Naive B cell (primary cell): Measurements from ENCODE around the gene COPB2. TPM values are rescaled to one million over a fixed set of nuclear protein-coding genes. Genes with fewer than 3 reads are reported as not detected.

ENCODE experiments used
- ATAC-seq, 2 donors: fragments of 150-1000 bp; cut with Tn5 transposase; 2 replicates each; pipeline ENCODE4 v1.10.0; 2021; ENCODE audit warnings: low read depth in 2 of 2, mild to moderate bottlenecking in 2 of 2, moderate library complexity in 2 of 2
- DNase-seq: peaks from one replicate; pipeline ENCODE4 v3.0.0; 2022
- H3K27ac Mint-ChIP-seq, 6 donors: one replicate each; pipeline ENCODE4 v1.8.0; 2020 to 2022; ENCODE audit warnings: mild to moderate bottlenecking in 6 of 6, mixed read lengths in 6 of 6, moderate library complexity in 5 of 6, inconsistent platforms in 2 of 6
- H3K27me3 Mint-ChIP-seq, 3 donors: one replicate each; pipeline ENCODE4 v1.8.0; 2021 to 2022; ENCODE audit warnings: mixed read lengths in 3 of 3, mild to moderate bottlenecking in 1 of 3
- H3K36me3 Mint-ChIP-seq, 2 donors: one replicate each; pipeline ENCODE4 v1.8.0; 2020 to 2022; ENCODE audit warnings: mixed read lengths in 2 of 2, inconsistent platforms in 1 of 2, mild to moderate bottlenecking in 1 of 2
- H3K4me1 Mint-ChIP-seq, 3 donors: one replicate each; pipeline ENCODE4 v1.8.0; 2020 to 2022; ENCODE audit warnings: mixed read lengths in 3 of 3, inconsistent platforms in 1 of 3, mild to moderate bottlenecking in 1 of 3, moderate library complexity in 1 of 3
- H3K4me3 Mint-ChIP-seq, 8 donors: one replicate each; pipeline ENCODE4 v1.8.0; 2020 to 2022; ENCODE audit warnings: mild to moderate bottlenecking in 8 of 8, mixed read lengths in 8 of 8, moderate library complexity in 8 of 8, inconsistent platforms in 2 of 8
- H3K9me3 Mint-ChIP-seq, 7 donors: one replicate each; pipeline ENCODE4 v1.8.0; 2020 to 2022; ENCODE audit warnings: mixed read lengths in 7 of 7, mild to moderate bottlenecking in 5 of 7, inconsistent platforms in 2 of 7, moderate library complexity in 1 of 7
- polyA plus RNA-seq, 6 donors: library from polyadenylated mRNA; unstranded; fragments of 300-500 nt; fragmentation: Illumina TruSeq; gene quantifications; one replicate each; pipeline ENCODE4 v1.2.3, GENCODE V29; 2021; ENCODE audit warnings: low read depth in 6 of 6

COPB2 gene
- polyA plus RNA-seq, 6 donors from 2014 or later, result 31.2 to 60.9 (median 46.2) TPM

DNA sequence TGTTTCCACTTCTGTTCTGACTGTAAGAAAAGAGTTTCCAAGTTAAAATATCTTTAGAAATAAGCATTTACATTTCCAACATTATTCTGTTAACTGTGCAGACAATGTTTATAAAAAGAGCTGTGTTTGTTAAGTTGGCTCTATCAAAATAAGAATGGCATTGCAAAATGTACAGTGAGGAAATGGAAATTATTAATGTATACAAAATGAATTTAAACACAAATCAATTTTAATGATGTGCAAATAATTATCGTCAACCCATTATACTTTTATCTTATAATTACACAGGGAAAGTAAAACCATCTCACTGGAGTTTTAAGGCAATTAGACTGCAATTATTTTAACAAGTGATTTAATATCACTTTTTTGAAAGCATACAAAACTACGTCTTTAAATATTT, 28.2 kb downstream of the COPB2 start:
- no peak overlapping the region for H3K4me3 Mint-ChIP-seq
- H3K27me3 Mint-ChIP-seq, result no peaks in the 10 kb centered on the region
- no peaks in the 10 kb centered on the region for H3K9me3 Mint-ChIP-seq
- ATAC-seq, result no peak
- peak overlapping the region in 1 of 6 donors; percentile 40 for H3K27ac Mint-ChIP-seq
- DNase-seq, result no peak
- H3K36me3 Mint-ChIP-seq, result peaks cover 35 to 48% of the 10 kb centered on the region in 2 donors
- H3K4me1 Mint-ChIP-seq, result peaks cover 0 to 6% (median 3%) of the 10 kb centered on the region in 3 donors

DNA sequence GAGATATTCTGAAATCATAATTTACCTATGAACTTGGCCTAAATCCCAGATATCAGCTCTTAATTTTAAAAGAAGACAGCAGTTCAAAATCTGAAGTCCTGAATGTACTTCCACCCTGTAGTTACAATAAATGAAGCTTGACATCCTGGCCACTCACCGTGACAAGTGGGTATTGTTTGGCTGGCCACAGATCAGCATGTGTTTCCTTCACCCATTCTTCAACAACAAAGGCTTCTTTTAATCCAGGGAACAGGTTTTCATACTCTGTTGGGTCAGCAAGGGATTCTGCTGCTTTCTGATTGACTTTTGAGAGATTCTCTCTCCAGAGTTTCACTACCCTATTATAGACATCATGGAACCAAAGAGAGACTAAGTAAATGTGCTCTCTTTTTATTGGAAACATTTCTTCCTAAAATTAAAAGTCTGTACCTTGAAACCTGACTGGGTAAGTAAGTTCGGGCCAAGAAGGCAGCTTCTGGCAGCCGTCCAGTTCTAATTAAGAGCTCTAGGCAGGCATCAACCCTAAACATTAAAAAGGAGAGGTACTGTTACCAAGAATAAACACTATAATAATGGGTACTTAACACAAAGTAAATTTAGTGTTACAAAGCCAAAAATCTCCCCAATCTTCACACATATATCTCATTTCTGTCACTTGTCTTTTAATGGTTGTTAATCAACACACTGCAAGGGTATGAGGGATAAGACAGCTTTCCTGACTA, 30.4 kb downstream of the COPB2 start:
- Mint-ChIP-seq H3K27ac (peak overlapping the region; percentile 24 to 80 (median 58)), H3K36me3 (peaks cover 31 to 38% of the 10 kb centered on the region in 2 donors)
- no peak for ATAC-seq

DNA sequence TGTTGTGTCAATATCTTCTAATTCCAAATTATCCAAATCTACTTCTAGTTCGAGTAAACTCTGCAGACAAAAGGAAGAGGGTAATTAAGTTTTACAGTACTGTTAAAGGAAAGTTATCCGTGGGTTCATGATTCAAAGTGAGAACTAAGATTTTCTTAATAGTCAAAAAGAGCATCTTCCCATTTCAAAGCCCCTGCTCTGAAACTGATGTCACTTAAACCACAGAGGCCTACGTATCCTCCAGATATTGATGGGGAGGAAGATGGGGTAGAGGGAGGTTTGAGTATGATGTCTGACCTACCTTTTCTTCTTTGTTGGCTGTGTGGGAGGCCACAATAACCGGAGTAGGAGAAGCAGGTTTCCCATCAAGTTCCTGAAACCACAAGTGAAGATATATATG, 31.5 kb downstream of the COPB2 start:
- H3K27me3 Mint-ChIP-seq, result no peaks in the 10 kb centered on the region
- DNase-seq (no peak), ATAC-seq (no peak)
- H3K4me1 Mint-ChIP-seq, result peaks cover 0 to 3% (median 0%) of the 10 kb centered on the region in 3 donors
- H3K36me3 Mint-ChIP-seq, result peaks cover 29 to 38% of the 10 kb centered on the region in 2 donors
- H3K4me3 Mint-ChIP-seq, result no peak overlapping the region
- H3K27ac Mint-ChIP-seq, result peak overlapping the region; percentile 33 to 67 (median 54)
- H3K9me3 Mint-ChIP-seq, result no peaks in the 10 kb centered on the region

More for the DNA sequence above, 30.4 kb downstream of the COPB2 start:
- Mint-ChIP-seq H3K9me3 (no peaks in the 10 kb centered on the region), H3K4me1 (peaks cover 0 to 3% (median 0%) of the 10 kb centered on the region in 3 donors), H3K27me3 (no peaks in the 10 kb centered on the region), H3K4me3 (no peak overlapping the region)
- DNase-seq, result no peak

DNA sequence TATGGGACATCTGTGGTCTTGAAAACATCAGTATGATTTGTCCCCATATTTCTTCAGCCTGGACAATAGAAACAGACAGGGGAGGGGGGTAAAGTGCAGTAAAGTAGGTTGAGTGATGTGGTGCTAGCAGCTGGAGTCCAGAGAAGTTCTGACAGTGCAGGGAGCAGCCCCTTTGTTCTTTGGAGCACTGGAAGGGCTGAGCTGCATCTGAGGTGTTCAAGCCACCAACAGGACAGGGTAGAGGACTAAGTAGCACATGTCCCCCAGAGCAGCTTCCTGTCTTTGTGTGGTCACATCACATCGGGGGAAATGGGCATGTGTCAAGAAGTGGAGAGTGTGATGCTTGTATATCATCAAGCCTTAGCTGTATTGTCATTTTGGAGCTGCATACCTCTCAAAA, 33.6 kb downstream of the COPB2 start:
- peaks cover 0 to 3% (median 0%) of the 10 kb centered on the region in 3 donors for H3K4me1 Mint-ChIP-seq
- H3K9me3 Mint-ChIP-seq, result no peaks in the 10 kb centered on the region
- H3K27me3 Mint-ChIP-seq, result no peaks in the 10 kb centered on the region
- DNase-seq (no peak), ATAC-seq (no peak)
- H3K4me3 Mint-ChIP-seq, result no peak overlapping the region
- peaks cover 22 to 45% of the 10 kb centered on the region in 2 donors for H3K36me3 Mint-ChIP-seq
- H3K27ac Mint-ChIP-seq, result peak overlapping the region in 4 of 6 donors; percentile 2 to 81 (median 4)

DNA sequence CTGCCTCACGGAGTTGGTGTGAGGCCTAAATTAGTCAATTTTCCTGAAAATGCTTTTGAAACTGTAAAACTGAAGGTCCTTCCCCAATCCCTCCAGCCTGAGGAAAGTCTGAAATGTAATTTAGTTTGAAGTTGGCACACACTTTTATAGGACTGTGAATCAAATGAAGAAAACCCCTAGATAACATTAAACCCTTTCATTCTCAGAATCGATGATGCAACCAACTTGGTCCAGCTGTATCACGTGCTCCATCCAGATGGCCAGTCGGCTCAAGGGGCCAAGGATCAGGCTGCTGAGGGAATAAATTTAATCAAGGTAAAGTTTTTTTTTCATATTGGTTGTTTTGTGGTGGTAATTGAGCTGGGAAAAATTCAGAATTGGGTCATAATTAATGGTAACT, 34.0 kb downstream of the COPB2 start:
- Mint-ChIP-seq H3K27ac (peak overlapping the region in 2 of 6 donors; percentile 4 to 81), H3K4me3 (no peak overlapping the region), H3K4me1 (peaks cover 0 to 3% (median 0%) of the 10 kb centered on the region in 3 donors), H3K27me3 (no peaks in the 10 kb centered on the region), H3K9me3 (no peaks in the 10 kb centered on the region), H3K36me3 (peaks cover 19 to 45% of the 10 kb centered on the region in 2 donors)
- ATAC-seq (no peak), DNase-seq (no peak)

DNA sequence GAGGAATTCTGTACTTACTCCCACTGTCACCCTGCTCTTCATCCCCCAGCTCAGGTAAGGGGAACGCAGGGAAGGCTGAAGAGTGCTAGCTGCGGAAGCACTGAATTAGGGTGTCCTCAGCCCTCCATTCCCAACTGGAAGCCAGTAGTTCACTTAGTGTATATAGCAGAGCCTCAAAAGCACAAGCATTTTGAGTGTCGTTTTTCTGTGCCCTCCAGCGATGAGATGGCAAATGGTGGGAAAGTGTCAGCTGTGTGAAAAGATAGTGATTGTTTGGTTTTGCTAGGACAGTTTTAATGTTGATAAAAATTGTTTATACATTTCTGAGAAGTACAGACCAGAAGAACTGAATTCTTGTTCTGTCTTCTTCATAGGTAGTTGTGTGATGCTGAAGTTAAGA, 34.8 kb downstream of the COPB2 start:
- peaks cover 16 to 36% of the 10 kb centered on the region in 2 donors for H3K36me3 Mint-ChIP-seq
- H3K4me3 Mint-ChIP-seq, result no peak overlapping the region
- no peak overlapping the region for H3K27ac Mint-ChIP-seq
- H3K27me3 Mint-ChIP-seq, result no peaks in the 10 kb centered on the region
- DNase-seq, result no peak
- peaks cover 0 to 3% (median 0%) of the 10 kb centered on the region in 3 donors for H3K4me1 Mint-ChIP-seq
- no peak for ATAC-seq
- no peaks in the 10 kb centered on the region for H3K9me3 Mint-ChIP-seq

DNA sequence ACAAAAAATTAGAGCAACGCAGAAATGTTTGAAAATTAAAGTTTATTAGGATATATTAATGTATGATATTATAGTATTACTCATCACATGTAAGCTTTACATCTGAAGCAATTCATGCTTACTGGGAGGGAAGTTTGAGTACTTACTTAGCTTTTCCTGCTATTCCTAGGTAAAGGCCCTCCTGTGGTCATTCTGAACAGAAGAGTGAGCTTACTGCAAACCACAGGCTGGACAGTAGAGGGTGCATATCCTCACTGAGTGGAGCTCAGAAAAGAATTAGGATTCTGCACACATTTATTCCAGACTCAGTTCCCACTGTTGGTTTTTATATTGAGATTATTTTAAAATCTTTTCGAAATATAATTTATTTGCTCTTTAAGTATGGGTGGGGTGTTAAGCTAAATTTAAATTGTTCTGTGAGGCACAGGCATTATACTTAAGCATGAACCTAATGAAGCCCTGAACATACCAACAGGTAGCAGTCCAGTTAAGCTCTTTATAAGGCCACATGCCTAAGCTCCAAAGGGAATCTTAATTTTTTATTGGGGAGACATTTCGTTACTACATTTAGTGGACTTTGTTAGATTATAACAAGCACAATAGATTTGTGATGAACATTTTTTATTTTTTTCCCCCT, 35.4 kb downstream of the COPB2 start:
- ATAC-seq (no peak), DNase-seq (no peak)
- peaks cover 15 to 35% of the 10 kb centered on the region in 2 donors for H3K36me3 Mint-ChIP-seq
- no peaks in the 10 kb centered on the region for H3K27me3 Mint-ChIP-seq
- H3K27ac Mint-ChIP-seq, result no peak overlapping the region
- no peaks in the 10 kb centered on the region for H3K9me3 Mint-ChIP-seq
- no peak overlapping the region for H3K4me3 Mint-ChIP-seq
- H3K4me1 Mint-ChIP-seq, result peaks cover 0 to 3% (median 0%) of the 10 kb centered on the region in 3 donors

DNA sequence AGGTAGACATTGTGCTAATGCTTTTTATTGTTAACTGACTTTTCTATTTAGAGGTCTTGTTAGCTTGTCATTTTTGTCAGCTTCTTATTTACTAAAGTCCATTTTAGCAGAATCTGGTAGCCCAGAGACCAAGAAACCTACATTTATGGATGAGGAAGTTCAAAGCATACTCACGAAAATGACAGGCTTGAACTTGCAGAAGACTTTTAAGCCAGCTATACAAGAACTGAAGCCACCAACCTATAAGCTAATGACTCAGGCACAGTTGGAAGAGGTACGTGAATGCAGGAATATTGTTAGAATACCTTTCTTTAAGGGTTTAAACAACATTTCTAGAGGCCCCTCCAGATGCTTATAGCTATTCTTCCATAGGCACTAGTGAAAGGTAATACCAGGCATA, 42.7 kb downstream of the COPB2 start:
- peaks cover 4 to 7% (median 5%) of the 10 kb centered on the region in 3 donors for H3K4me1 Mint-ChIP-seq
- ATAC-seq, result no peak
- H3K27ac Mint-ChIP-seq, result peak overlapping the region in 1 of 6 donors; percentile 20
- H3K27me3 Mint-ChIP-seq, result peaks cover 4 to 6% (median 5%) of the 10 kb centered on the region in 3 donors
- no peak for DNase-seq
- H3K4me3 Mint-ChIP-seq, result no peak overlapping the region
- H3K9me3 Mint-ChIP-seq, result peaks cover 0 to 9% (median 1%) of the 10 kb centered on the region in 7 donors
- peaks cover 12 to 27% of the 10 kb centered on the region in 2 donors for H3K36me3 Mint-ChIP-seq

DNA sequence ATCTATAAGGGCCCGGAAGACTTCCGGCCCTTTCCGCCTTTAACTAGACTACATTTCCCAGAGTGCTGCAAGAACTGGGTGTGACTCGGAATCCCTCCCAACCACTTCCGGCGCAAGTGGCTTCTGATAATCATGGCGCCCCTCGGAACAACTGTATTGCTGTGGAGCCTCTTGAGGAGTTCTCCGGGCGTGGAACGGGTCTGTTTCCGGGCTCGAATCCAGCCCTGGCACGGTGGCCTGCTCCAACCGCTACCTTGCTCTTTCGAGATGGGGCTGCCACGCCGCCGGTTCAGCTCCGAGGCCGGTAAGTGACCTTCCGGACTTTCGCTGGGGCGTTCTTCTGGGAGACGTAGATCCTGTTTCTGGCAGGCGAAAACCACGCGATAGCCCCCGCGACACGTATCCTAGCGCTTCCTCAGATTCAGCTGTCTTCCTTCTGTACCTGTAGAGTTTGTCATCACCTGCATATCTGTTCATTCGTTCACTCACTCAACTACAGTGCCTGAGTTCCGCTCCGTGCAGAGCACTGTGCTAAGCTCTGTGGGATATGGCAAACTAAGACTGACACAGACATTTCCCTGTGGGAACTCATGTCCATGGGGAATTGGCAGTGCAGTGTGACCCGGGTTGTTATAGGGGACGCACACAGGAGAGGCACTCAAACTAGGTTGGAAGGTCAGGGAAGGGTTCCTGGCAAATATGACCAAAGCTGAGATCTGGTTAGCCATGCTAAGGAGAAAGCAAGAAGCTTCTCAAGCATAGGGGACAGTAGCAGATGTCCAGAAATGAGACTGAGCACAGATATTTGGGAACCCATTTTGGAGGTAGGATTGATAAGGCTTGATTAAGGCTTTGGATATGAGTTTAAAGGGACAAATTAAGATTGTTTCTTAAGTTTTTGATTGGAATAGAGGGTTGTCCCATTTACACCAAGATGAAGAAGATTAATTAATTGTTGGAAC, 45.3 kb downstream of the COPB2 start, which contains the start of gene MRPS22:
Gene MRPS22 (plus strand): TSS at position 126 of the 962 bp plus-strand sequence. CDS start 7 bp downstream, at position 133.
- peaks cover 0 to 9% (median 1%) of the 10 kb centered on the region in 7 donors for H3K9me3 Mint-ChIP-seq
- H3K27ac Mint-ChIP-seq, result peak within 1 kb of the TSS in 3 of 6 donors; percentile 35 to 68 (median 67)
- DNase-seq (peak; percentile 74), ATAC-seq (peak; percentile 99)
- H3K27me3 Mint-ChIP-seq, result peaks cover 19 to 24% (median 21%) of the 10 kb centered on the region in 3 donors
- H3K4me1 Mint-ChIP-seq, result peaks cover 4 to 7% (median 5%) of the 10 kb centered on the region in 3 donors
- H3K36me3 Mint-ChIP-seq, result peaks cover 4 to 15% of the 10 kb centered on the region in 2 donors
- H3K4me3 Mint-ChIP-seq, result peak within 1 kb of the TSS in 3 of 8 donors; percentile 16 to 56 (median 42)

DNA sequence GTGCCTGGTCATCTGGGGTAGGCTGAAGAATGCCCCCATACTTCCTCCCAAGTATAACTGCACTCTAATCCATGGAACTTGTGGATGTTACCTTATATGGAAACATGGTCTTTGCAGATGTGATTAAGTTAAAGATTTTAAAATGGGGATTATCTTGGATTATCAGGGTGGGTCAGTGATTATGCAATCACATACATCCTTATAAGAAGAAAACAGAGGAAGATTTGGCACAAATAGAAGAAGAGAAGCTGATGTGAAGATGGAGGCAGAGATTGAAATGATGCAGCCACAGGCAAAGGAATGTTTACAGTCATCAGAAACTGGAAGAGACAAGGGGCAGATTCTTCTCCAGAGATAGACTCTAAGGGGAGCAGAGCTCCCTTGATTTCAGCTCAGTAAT, 47.4 kb downstream of the COPB2 start:
- H3K4me1 Mint-ChIP-seq, result peaks cover 0 to 7% (median 5%) of the 10 kb centered on the region in 3 donors
- DNase-seq (no peak), ATAC-seq (no peak)
- peaks cover 0 to 9% (median 1%) of the 10 kb centered on the region in 7 donors for H3K9me3 Mint-ChIP-seq
- no peak overlapping the region for H3K27ac Mint-ChIP-seq
- H3K4me3 Mint-ChIP-seq, result peak overlapping the region in 2 of 8 donors; percentile 5 to 15
- peaks cover 0 to 9% of the 10 kb centered on the region in 2 donors for H3K36me3 Mint-ChIP-seq
- H3K27me3 Mint-ChIP-seq, result peaks cover 26 to 41% (median 39%) of the 10 kb centered on the region in 3 donors

DNA sequence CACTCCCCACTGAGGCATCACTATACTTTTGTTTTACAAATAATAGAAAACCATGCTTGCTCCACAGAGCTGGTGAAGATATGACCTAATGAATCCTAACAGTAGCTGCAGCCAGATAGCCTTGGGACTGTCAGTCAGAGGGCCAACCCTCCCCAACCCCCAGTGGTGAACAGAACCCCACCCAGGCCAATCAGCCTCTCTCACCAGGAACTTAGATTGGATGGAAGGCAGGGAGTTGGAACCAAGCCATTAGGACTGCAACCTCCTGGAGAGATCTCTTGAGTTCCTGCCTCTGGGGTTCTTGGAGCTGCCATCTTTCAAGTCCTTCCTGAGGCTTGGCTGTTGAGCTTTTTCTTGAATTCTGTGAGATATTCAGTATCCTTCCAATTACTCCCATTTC, 48.7 kb downstream of the COPB2 start:
- peaks cover 0 to 9% (median 1%) of the 10 kb centered on the region in 7 donors for H3K9me3 Mint-ChIP-seq
- H3K27me3 Mint-ChIP-seq, result peaks cover 29 to 42% (median 41%) of the 10 kb centered on the region in 3 donors
- peaks cover 0 to 9% of the 10 kb centered on the region in 2 donors for H3K36me3 Mint-ChIP-seq
- H3K4me3 Mint-ChIP-seq, result no peak overlapping the region
- DNase-seq, result no peak
- H3K4me1 Mint-ChIP-seq, result peaks cover 0 to 7% (median 5%) of the 10 kb centered on the region in 3 donors
- H3K27ac Mint-ChIP-seq, result no peak overlapping the region
- ATAC-seq, result no peak

DNA sequence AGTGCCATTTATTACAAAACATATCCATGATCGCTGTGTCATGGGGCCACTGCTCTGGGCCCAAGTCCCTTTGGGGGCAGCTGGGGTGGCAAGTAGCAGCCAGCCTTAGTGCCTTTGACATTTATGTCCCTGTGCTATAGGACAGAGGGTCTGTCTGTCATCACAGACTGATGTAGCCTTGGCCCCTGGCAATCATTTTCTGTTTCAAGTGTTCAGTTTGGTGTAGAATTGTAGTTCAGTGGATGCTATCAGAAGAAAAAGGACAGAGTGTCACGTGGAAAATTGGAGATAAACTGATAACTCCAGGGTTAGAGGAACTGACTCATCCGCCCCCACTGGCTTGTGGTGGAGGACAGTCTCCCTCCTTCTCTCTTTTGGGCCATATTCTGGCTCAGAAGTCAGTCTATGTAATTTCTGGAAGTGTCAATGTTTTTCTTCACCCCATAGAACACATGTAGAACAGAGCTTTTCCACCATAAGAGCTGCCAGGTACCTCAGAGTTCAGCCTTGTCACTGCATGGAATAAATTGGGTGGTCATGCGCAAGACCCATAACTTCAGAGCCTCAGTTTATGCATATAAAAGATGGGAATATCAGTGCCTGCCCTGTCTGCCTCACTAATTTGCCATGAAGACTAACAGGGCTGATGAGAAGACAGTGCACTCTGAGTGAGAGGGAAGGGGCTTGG, 50.1 kb downstream of the COPB2 start:
- H3K27me3 Mint-ChIP-seq, result peaks cover 29 to 42% (median 41%) of the 10 kb centered on the region in 3 donors
- no peak for DNase-seq
- peak overlapping the region in 1 of 8 donors; percentile 2 for H3K4me3 Mint-ChIP-seq
- no peak for ATAC-seq
- peaks cover 0 to 9% (median 1%) of the 10 kb centered on the region in 7 donors for H3K9me3 Mint-ChIP-seq
- peaks cover 0 to 7% (median 5%) of the 10 kb centered on the region in 3 donors for H3K4me1 Mint-ChIP-seq
- H3K27ac Mint-ChIP-seq, result no peak overlapping the region
- peaks cover 0 to 9% of the 10 kb centered on the region in 2 donors for H3K36me3 Mint-ChIP-seq
